NOMO-1 treated with DMSO at 0.1 percent for 48 hours (cell line): ENCODE data around the gene ZBTB47.
A peak's percentile ranks its signal among the peaks of the same experiment; 100 is the strongest.

Experiments
- DNase-seq: peaks from one replicate; lab custom pipeline; 2025; ENCODE audit not compliant: unreplicated experiment; lab: John Stamatoyannopoulos, UW

Gene ZBTB47

GRCh38 chr3:42664438-42664803 lies 10.9 kb downstream of the ZBTB47 start:
- DNase-seq: no peak

- DNase-seq: no peak
Observed at GRCh38 chr3:42665050-42665878, 11.8 kb downstream of the ZBTB47 start.

DNA sequence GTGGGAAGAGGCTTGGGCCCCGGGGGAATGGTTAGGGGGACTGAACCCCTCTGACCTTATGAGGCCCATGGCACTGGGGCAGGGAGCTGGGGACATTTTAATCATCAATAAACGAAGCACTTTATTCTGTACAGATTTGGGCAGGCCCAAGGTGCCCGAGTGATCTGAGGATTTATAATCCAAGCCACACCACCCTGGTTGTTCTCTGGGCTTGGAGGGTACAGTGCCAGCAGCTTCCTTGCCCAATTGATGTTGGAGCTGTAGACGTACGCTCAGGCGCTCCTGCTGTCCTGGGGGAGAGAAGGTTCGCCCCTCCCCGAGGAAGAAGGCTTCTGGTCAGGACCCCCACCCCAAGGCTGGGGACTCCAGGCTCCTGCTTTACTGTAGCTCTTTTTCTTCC lies 12.5 kb downstream of the ZBTB47 start:
- no peak for DNase-seq

- no peak for DNase-seq
Observed at GRCh38 chr3:42666577-42666998, 13.1 kb downstream of the ZBTB47 start.

GRCh38 chr3:42667096-42667522 lies 13.6 kb downstream of the ZBTB47 start:
- DNase-seq: no peak

- no peak for DNase-seq
Observed at GRCh38 chr3:42667523-42668412, 14.3 kb downstream of the ZBTB47 start.

GRCh38 chr3:42668413-42668760 lies 14.9 kb downstream of the ZBTB47 start:
- DNase-seq: no peak

DNA sequence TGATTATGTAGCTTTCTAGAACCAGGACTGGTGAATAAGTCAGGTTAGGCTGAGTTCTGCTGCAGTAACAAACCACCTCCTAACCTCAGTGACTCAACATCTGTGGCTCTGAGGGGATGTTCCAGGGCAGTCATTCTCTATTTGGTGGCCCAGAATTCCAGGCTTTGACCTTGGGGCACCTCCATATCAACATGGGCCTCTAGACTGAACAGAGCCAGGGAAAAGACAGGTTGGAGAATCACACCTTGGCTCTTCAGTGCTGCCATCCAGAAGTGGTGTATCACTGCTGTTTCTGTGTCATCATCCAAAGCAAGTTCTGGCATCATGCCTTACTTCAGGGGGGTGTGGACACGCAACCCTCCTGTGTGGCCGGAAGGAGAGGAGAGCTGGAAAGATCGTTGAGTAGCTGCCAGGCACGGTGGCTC lies 15.3 kb downstream of the ZBTB47 start:
- no peak for DNase-seq

DNA sequence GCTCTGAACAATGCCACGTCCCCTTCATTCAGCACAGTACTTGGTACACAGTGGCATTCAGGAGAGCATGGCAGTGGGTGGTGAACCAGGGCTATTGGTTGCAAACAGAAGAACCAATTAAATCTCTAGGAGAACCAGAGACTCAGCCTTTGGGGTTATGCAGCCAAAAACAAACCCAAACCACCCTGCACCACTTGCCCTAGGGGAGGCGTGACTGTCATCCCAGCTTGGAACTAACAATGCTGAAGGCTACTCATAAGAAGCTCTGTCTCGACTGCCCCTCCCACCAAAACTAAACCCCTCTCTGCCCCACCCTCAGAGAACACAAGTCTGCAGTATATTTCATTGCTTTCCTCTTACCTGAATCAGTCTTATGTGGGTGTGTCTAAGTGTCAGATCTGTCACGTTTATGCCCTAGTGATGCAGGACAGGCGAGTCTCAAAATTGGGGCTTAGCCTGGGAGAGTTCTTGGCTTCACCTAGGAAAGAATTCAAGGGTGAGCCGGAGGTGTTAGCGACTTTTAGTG lies 16.6 kb downstream of the ZBTB47 start:
- no peak for DNase-seq

- DNase-seq: no peak
Observed at GRCh38 chr3:42670670-42671069, 17.2 kb downstream of the ZBTB47 start.

DNA sequence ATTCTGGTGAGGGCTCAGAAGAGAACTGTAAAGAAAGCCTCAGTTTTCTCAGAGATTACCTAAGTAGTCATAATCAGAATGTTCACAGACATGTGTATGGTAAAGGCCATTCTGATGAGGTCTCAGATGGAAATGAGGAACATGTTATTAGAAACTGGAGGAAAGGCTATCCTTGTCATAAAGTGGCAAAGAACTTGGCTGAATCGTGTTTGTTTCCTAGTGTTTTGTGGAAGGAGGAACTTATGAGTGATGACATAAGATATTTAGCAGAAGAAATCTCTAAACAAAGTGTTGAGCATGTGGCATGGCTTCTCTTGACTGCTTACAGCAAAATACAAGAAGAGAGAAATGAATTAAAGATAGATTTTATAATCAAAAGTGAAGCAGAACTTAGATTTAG lies 19.0 kb downstream of the ZBTB47 start:
- peak; percentile 4 for DNase-seq

GRCh38 chr3:42673082-42673481 lies 19.6 kb downstream of the ZBTB47 start:
- no peak for DNase-seq

GRCh38 chr3:42674146-42674545 lies 20.6 kb downstream of the ZBTB47 start:
- DNase-seq: no peak

DNA sequence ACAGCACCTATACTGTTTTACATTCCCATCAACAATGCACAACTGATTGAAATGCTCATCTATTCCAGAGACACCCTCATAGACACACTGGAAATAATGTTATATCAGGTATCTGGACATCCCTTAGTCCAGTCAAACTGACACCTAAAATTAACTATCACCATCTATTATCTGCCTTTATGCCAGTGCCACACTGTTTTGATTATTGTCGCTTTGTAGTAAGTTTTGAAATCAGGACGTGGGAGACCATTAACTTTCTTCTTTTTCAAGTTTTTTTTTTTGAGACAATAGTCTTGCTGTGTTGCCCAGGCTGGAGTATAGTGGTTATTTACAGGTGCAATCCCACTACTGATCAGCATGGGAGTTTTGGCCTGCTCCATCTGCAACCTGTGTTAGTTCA lies 22.4 kb downstream of the ZBTB47 start:
- DNase-seq: no peak

- no peak for DNase-seq
Observed at GRCh38 chr3:42678447-42678846, 24.9 kb downstream of the ZBTB47 start.

DNA sequence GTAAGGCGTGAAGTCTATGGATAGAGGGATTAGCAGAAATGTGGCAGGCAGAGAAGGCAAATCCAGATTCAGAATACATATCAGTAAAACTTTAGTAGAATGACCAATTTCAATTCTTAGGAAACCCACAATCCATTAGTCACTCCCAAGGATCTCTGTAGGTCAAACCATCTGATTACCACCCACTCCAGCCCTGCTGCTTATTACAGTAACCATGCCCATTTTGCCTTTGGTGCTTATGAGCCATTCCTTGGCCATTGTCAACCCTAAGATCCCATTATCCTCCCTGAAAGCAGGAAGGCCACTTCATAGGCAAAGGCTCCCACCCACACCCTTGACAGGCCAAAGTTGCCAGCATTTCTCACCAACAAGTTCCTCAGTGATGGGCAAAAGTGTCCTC lies 26.8 kb downstream of the ZBTB47 start:
- DNase-seq: no peak

DNA sequence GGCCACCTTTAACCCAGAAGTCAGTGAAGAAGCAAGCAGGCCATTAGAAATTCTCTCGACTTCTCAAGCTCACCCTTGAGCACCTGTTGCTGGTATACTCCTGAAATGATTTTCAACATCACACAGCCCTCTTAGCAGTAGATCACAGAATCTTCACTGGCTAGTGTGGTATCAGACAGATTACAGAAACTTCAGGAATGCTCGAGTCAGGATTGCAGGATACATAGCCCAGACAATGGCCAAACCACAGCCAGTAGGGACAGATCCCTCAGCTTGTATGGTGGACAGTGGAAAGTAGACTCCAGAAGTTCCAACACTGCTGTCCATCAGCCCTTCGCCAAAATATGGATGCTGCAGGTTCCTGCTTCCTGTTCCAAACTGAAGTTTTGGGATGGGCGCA lies 27.3 kb downstream of the ZBTB47 start:
- no peak for DNase-seq

DNA sequence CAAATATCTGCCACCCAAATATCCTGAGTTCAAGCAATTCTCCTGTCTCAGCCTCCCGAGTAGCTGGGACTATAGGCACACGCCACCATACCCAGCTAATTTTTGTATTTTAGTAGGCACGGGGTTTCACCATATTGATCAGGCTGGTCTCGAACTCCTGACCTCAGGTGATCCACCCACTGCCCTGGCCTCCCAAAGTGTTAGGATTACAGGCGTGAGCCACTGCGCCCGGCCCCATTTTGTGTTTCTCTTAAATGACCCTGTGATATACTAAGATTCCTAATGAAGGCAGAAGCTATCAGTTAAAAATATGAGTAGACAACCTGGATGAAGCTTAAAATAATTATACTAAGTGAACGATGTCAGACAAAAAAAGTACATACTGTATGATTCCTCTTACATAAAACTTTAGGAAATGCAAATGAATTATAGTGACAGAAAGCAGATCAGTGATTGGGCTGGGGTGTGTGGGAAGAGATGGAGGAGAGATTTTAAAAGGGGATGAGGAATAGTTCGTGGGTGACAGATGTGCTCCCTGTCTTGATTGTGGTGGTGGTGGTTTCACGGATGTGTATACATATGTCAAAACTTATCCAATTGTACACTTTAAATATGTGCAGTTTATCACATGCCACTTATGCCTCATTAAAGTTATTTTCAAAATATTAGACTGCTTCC lies 28.0 kb downstream of the ZBTB47 start:
- no peak for DNase-seq

DNA sequence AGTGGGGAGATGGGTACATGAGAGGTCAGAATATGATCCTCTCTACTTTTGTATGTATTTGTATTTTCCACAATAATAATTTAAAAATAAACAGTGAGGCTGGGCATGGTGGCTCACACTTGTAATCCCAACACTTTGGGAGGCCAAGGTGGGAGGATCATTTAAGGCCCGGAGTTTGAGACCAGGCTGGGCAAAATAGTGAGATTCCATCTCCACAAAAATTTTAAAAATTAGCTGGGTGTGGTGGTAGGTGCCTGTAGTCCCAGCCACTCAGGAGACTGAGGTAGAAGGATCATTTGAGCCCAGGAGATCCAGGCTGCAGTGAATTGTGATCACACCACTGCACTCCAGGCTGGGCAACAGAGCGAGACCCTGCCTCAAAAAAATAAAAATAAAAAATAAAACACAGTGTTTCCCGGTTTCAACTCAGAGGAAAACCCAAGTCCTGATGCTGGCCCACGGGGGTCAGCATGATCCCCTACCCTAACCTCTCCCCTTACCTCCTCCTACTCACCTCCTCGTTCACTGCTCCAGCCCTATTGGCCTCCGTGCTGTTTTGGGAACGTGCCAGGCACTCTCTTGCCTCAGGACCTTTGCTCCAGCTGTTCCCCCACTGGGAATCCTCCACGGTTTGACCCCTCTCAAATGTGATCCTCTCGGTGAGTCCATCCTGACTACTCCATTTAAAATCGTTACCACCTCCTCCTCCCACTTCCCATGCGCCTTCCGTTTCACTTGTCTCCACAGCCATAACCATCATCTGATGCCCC lies 29.0 kb downstream of the ZBTB47 start:
- no peak for DNase-seq

- DNase-seq: peak; percentile 87
Observed at GRCh38 chr3:42683875-42684598, 30.5 kb downstream of the ZBTB47 start.
